ENCODE data around the gene CCL28. TPM values are rescaled to one million over a fixed set of nuclear protein-coding genes. Genes with fewer than 3 reads are reported as not detected.

Gene CCL28
- total RNA-seq, 1 experiment from 2014 or later, result not detected

DNA sequence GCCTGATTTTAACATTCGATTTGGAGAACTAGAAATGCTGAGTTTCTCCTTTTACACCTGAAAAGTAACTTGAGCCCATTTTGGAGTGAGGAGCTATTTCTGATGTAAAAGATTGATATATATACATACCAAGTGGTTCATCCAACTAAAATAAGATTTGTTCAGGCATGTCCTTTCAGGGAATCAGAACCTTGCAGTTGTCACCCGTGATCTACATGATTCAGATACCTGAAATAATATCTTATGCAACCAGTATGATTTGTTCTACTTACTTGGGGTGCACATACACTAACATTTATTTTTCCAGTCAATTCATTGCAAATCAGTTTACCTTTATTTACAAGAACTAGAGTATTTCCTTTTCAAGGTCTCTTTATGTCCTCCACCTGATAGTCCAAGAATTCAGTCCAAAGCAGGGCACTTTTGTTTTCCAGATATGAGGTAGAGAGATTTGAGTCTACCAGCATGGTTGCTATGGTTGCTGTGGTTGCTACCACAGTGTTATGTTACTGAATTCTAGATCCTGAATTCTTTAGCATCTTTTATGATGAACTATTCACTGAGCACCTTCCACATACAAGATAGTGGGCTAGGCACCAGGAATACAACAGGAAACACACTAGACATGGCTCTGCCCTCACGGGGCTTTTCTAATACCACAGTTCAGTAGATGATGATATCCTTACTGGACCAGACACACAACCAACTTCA, 49.3 kb downstream of the CCL28 start:
- H2BK5ac ChIP-seq (ENCODE audit: insufficient read length, low read length), result no peak overlapping the region
- no peak overlapping the region for H4K91ac ChIP-seq (ENCODE audit: insufficient read length, low read depth, low read length)
- no peak overlapping the region for H2BK15ac ChIP-seq (ENCODE audit: low read depth, low read length)
- H3K18ac ChIP-seq (ENCODE audit: insufficient read length, low read depth, low read length), result no peak overlapping the region
- no peak overlapping the region for H2BK20ac ChIP-seq (ENCODE audit: low read depth, low read length, poor library complexity, severe bottlenecking)
- H2AFZ ChIP-seq (ENCODE audit: low read length), result no peak overlapping the region
- no peak for DNase-seq
- no peak overlapping the region for H3K9ac ChIP-seq (ENCODE audit: extremely low read depth, insufficient read length, low read length)
- H3K36me3 Mint-ChIP-seq (ENCODE audit: insufficient read depth in 1 of 3, low read depth in 3 of 3), result peaks cover 10 to 25% (median 15%) of the 10 kb centered on the region in 3 experiments
- H3K23me2 ChIP-seq (ENCODE audit: insufficient read length, low read depth, low read length, poor library complexity, severe bottlenecking), result no peaks in the 10 kb centered on the region
- no peaks in the 10 kb centered on the region for H3K4me1 ChIP-seq (ENCODE audit: insufficient read depth, low read length)
- TF ChIP-seq, protein P1, sequence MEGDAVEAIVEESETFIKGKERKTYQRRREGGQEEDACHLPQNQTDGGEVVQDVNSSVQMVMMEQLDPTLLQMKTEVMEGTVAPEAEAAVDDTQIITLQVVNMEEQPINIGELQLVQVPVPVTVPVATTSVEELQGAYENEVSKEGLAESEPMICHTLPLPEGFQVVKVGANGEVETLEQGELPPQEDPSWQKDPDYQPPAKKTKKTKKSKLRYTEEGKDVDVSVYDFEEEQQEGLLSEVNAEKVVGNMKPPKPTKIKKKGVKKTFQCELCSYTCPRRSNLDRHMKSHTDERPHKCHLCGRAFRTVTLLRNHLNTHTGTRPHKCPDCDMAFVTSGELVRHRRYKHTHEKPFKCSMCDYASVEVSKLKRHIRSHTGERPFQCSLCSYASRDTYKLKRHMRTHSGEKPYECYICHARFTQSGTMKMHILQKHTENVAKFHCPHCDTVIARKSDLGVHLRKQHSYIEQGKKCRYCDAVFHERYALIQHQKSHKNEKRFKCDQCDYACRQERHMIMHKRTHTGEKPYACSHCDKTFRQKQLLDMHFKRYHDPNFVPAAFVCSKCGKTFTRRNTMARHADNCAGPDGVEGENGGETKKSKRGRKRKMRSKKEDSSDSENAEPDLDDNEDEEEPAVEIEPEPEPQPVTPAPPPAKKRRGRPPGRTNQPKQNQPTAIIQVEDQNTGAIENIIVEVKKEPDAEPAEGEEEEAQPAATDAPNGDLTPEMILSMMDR (conservative IDR thresholded peaks at IDR 0.05), result no peak
- H3K27me3 Mint-ChIP-seq (ENCODE audit: low read depth), result peaks cover 2% of the 10 kb centered on the region
- H3K27ac Mint-ChIP-seq, result no peak overlapping the region
- H3K4me3 Mint-ChIP-seq, result no peak overlapping the region
- no peak overlapping the region for H3K23ac ChIP-seq (ENCODE audit: insufficient read length, low read depth, low read length)
- H3K9me3 Mint-ChIP-seq, result peaks cover 49 to 57% of the 10 kb centered on the region in 2 experiments
- H3T11ph ChIP-seq (ENCODE audit: low read length), result no peak overlapping the region
- H3K27ac ChIP-seq (ENCODE audit: insufficient read length, low read depth, low read length), result no peak overlapping the region
- no peak overlapping the region for H4K8ac ChIP-seq (replicated peaks; ENCODE audit: insufficient read length, low read depth, low read length)
- H3K14ac ChIP-seq (ENCODE audit: insufficient read depth, low read length), result no peak overlapping the region
- H4K5ac ChIP-seq (ENCODE audit: insufficient read length, low read depth, low read length), result no peak overlapping the region
- no peaks in the 10 kb centered on the region for H3K79me2 ChIP-seq (ENCODE audit: insufficient read depth, low read length)
- no peaks in the 10 kb centered on the region for H3K79me1 ChIP-seq (ENCODE audit: insufficient read depth, low read depth, low read length, poor library complexity, severe bottlenecking)
- H4K20me1 ChIP-seq (ENCODE audit: control insufficient read depth, insufficient read depth, insufficient read length), result no peaks in the 10 kb centered on the region
- no peak overlapping the region for H3K4ac ChIP-seq (ENCODE audit: low read depth, low read length)
- H3K9me3 ChIP-seq (ENCODE audit: control insufficient read depth, low read depth, low read length), result peaks cover 17% of the 10 kb centered on the region
- no peak overlapping the region for H2BK120ac ChIP-seq (ENCODE audit: low read depth, low read length, poor library complexity, severe bottlenecking)
- H3K56ac ChIP-seq (ENCODE audit: insufficient read length, low read depth, low read length), result no peak overlapping the region
- no peaks in the 10 kb centered on the region; the same call in 1 of the 2 replicates for H3K27me3 ChIP-seq (ENCODE audit: insufficient read depth, low read length)
- no peak overlapping the region for H2AK5ac ChIP-seq (ENCODE audit: insufficient read length, low read length)
- H3K4me2 ChIP-seq (ENCODE audit: insufficient read depth, insufficient read length, low read length), result no peak overlapping the region
- no peak overlapping the region for H2BK12ac ChIP-seq (ENCODE audit: insufficient read length, low read depth, low read length)
- H3K4me1 Mint-ChIP-seq, result no peaks in the 10 kb centered on the region
- WGBS (ENCODE audit: extremely low coverage, insufficient read length, low lambda C conversion rate), result no CpG with 5 or more reads among the region's 3 CpGs

Measured in H9 (cell line).